ENCODE results near the gene ZC2HC1B. TPM values are rescaled to one million over a fixed set of nuclear protein-coding genes. Genes with fewer than 3 reads are reported as not detected.

The ZC2HC1B gene
- total and polyA plus RNA-seq, 12 donors: 0.28 TPM; not detected in 11

GRCh38 chr6:143823548-143823947, 40.7 kb upstream of the ZC2HC1B start:
- Histone ChIP-seq H3K27ac (peak overlapping the region in 1 of 10 donors; percentile 42), H3K4me3 (no peak overlapping the region), H3K9me3 (no peaks in the 10 kb centered on the region), H3K27me3 (no peaks in the 10 kb centered on the region), H3K4me1 (peaks cover 0 to 28% (median 7%) of the 10 kb centered on the region in 9 donors), H3K36me3 (peaks cover 0 to 74% (median 9%) of the 10 kb centered on the region in 9 donors)
- no peak for TF ChIP-seq CTCF (IDR thresholded peaks at IDR 0.05)
- 66 to 70% methylated on average over 6 of the region's 6 CpGs for WGBS, 2 donors
- ATAC-seq (peak in 3 of 8 donors; percentile 47 to 83 (median 48)), DNase-seq (no peak)
- intact Hi-C loops (cut with DNase I): no loop called here

GRCh38 chr6:143828572-143828971, 35.7 kb upstream of the ZC2HC1B start:
- DNase-seq (no peak), ATAC-seq (no peak)
- intact Hi-C loops (cut with DNase I): no loop called here
- peaks cover 0 to 15% (median 0%) of the 10 kb centered on the region in 9 donors for H3K4me1 ChIP-seq
- no peak for TF ChIP-seq CTCF (IDR thresholded peaks at IDR 0.05)
- no peaks in the 10 kb centered on the region for H3K27me3 ChIP-seq
- peaks cover 0 to 75% (median 9%) of the 10 kb centered on the region in 9 donors for H3K36me3 ChIP-seq
- no peaks in the 10 kb centered on the region for H3K9me3 ChIP-seq
- H3K4me3 ChIP-seq: no peak overlapping the region
- peak overlapping the region in 1 of 10 donors; percentile 5 for H3K27ac ChIP-seq

- intact Hi-C loops (cut with DNase I): loop anchor here in 1 of 10 donors (5.0 kb wide), 1 partner anchor 164 kb away; no protein-coding TSS in a partner anchor
- WGBS, 2 donors: 94 to 95% methylated on average over 2 of the region's 2 CpGs
- no peak for TF ChIP-seq CTCF (IDR thresholded peaks at IDR 0.05)
- no peaks in the 10 kb centered on the region for H3K9me3 ChIP-seq
- H3K36me3 ChIP-seq: peaks cover 0 to 7% (median 0%) of the 10 kb centered on the region in 9 donors
- DNase-seq: no peak
- no peak for ATAC-seq
- no peak overlapping the region for H3K27ac ChIP-seq
- no peak overlapping the region for H3K4me3 ChIP-seq
- H3K27me3 ChIP-seq: no peaks in the 10 kb centered on the region
- H3K4me1 ChIP-seq: no peaks in the 10 kb centered on the region
Measured at GRCh38 chr6:143836150-143836549, 28.1 kb upstream of the ZC2HC1B start.

- Histone ChIP-seq H3K27me3 (no peaks in the 10 kb centered on the region), H3K4me3 (no peak overlapping the region), H3K9me3 (no peaks in the 10 kb centered on the region), H3K27ac (no peak overlapping the region), H3K4me1 (peaks cover 0 to 8% (median 4%) of the 10 kb centered on the region in 9 donors), H3K36me3 (no peaks in the 10 kb centered on the region)
- 91 to 94% methylated on average over 5 of the region's 5 CpGs for WGBS, 2 donors
- no peak for ATAC-seq
- no peak for TF ChIP-seq CTCF (IDR thresholded peaks at IDR 0.05)
- intact Hi-C loops (cut with DNase I): loop anchor here in 1 of 10 donors (5.0 kb wide), 1 partner anchor 166 kb away; no protein-coding TSS in a partner anchor
- DNase-seq: no peak
Measured at GRCh38 chr6:143838395-143838794, 25.9 kb upstream of the ZC2HC1B start.
